PC-9 (cell line): ENCODE results near the gene NRAS. TPM values are rescaled to one million over a fixed set of nuclear protein-coding genes. Genes with fewer than 3 reads are reported as not detected.

Experiments used
- BruUV-seq: library from RNA; stranded (reverse); fragments of 400-500 nt; replicated peaks from 2 replicates; lab custom pipeline; 2021; lab: Mats Ljungman, UMichigan
- CTCF ChIA-PET: fragments of 300-600 bp; sonication (Branson Sonifier 250); formaldehyde crosslinking; loops from one replicate; lab custom pipeline; 2022; ENCODE audit warnings: antibody characterized with exemption; lab: Charles Lee
- POLR2A ChIA-PET: fragments of 300-600 bp; sonication (Branson Sonifier 250); formaldehyde crosslinking; loops from one replicate; lab custom pipeline; 2022; ENCODE audit warnings: antibody characterized with exemption; ENCODE audit not compliant: unreplicated experiment; lab: Charles Lee
- DNase-seq, 2 experiments: peaks; one replicate each; pipeline versions ENCODE4 v3.0.0 to v3.0.0-alpha.2; 2015 to 2022; ENCODE audit warnings: mixed read lengths in 1 of 2
- H2AFZ ChIP-seq: fragments of 200-600 bp; sonication (generic); 2 replicates; pipeline ENCODE4 v1.8.1; 2017; ENCODE audit warnings: antibody characterized with exemption
- H3F3A ChIP-seq: fragments of 200-600 bp; sonication (generic); 2 replicates; pipeline ENCODE4 v1.8.1; 2017; ENCODE audit warnings: antibody characterized with exemption, mild to moderate bottlenecking, low read depth; ENCODE audit not compliant: insufficient read depth
- H3K27ac ChIP-seq: fragments of 200-600 bp; sonication (generic); 2 replicates; pipeline ENCODE4 v1.6.1; 2016; ENCODE audit warnings: mixed run types
- H3K27me3 ChIP-seq: fragments of 200-600 bp; sonication (generic); 2 replicates; pipeline ENCODE4 v1.6.1; 2016; ENCODE audit warnings: low read depth, mixed run types; ENCODE audit not compliant: insufficient read depth
- H3K36me3 ChIP-seq: fragments of 200-600 bp; sonication (generic); 2 replicates; pipeline ENCODE4 v1.6.1; 2016; ENCODE audit warnings: low read depth, mixed run types
- H3K4me1 ChIP-seq: fragments of 200-600 bp; sonication (generic); replicated peaks from 2 replicates; pipeline ENCODE4 v1.6.1; 2016; ENCODE audit warnings: mixed run types; ENCODE audit not compliant: insufficient read depth
- H3K4me2 ChIP-seq: fragments of 200-600 bp; sonication (generic); 2 replicates; pipeline ENCODE4 v1.6.1; 2017; ENCODE audit warnings: mixed run types
- H3K4me3 ChIP-seq: fragments of 200-600 bp; sonication (generic); 2 replicates; pipeline ENCODE4 v1.6.1; 2016; ENCODE audit warnings: mixed run types
- H3K79me2 ChIP-seq: fragments of 200-600 bp; sonication (generic); 2 replicates; pipeline ENCODE4 v1.6.1; 2017; ENCODE audit warnings: low read depth, mixed run types
- H3K9me2 ChIP-seq: fragments of 200-600 bp; sonication (generic); 2 replicates; pipeline ENCODE4 v1.8.1; 2017; ENCODE audit warnings: mild to moderate bottlenecking; ENCODE audit not compliant: insufficient read depth
- H3K9me3 ChIP-seq: fragments of 200-600 bp; sonication (generic); 2 replicates; pipeline ENCODE4 v1.8.1; 2016; ENCODE audit warnings: low read depth; ENCODE audit not compliant: insufficient read depth
- H4K20me1 ChIP-seq: fragments of 200-600 bp; sonication (generic); 2 replicates; pipeline ENCODE4 v1.8.1; 2017; ENCODE audit not compliant: insufficient read depth
- EZH2 ChIP-seq: fragments of 200-600 bp; sonication (generic); IDR thresholded peaks from 2 replicates; pipeline ENCODE4 v1.8.0; 2017; ENCODE audit warnings: antibody characterized with exemption, low read depth
- intact Hi-C: fragments of 100-400 bp; cut with micrococcal nuclease; formaldehyde crosslinking; loops from one replicate; pipeline ENCODE4 v1.10.0; 2022; ENCODE audit not compliant: unreplicated experiment
- total RNA-seq: library from RNA; stranded (reverse); gene quantifications from 2 replicates; pipeline ENCODE4 v1.2.3, GENCODE V29; 2021
- TF ChIP-seq, protein P1 (sequence below): fragments of 200-600 bp; sonication (generic); conservative IDR thresholded peaks from 2 replicates; pipeline ENCODE4 v1.6.1; 2017; ENCODE audit warnings: mixed run types, antibody characterized with exemption, mild to moderate bottlenecking, moderate library complexity

NRAS gene
- total RNA-seq, 1 experiment from 2014 or later = 37.8 TPM

DNA sequence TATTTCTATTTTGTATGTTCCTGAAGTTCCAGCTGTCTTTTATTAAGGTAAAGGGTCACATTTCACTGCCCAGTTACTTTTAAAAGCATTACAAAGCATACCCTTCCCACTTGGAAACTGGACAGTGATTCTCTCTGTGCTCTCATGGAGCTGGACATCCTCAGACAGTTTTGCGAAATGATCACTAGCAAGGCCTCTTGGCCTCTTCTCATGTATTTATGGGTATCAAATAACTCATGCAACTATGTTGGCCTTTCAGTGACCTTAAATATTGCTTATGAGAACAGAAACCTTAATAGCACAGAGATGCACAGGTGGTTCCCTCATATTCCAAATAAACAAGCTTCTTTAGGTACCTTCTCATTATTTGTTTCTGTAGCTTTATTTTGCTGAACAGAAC lies 13.3 kb downstream of the NRAS start:
- POLR2A ChIA-PET = no interaction called here

DNA sequence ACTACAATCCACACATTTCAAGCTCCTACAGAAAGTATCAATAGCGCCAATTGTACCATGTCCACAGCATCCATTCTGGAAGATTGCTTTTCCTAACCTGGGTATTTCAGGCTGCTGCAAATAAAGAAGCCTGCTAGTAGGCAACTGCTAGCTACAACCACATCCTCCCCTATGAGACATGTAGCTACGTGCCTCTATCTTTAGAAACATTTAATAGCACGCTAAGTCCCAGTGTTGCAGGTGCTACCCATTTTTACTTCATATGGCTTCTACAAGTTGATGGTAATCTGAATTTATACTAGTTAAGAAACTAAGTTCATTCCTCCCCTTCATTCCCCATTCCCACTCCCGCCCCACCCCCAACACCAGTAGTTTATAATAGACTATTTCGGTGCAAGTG lies 13.8 kb downstream of the NRAS start:
- H3K36me3 ChIP-seq = peaks cover 13% of the 10 kb centered on the region
- intact Hi-C loops = no loop called here
- H3K9me2 ChIP-seq = no peaks in the 10 kb centered on the region
- no peaks in the 10 kb centered on the region for H3K79me2 ChIP-seq
- peaks cover 13% of the 10 kb centered on the region; the same call in 1 of the 2 replicates for H3F3A ChIP-seq
- no peaks in the 10 kb centered on the region for H3K9me3 ChIP-seq
- no peaks in the 10 kb centered on the region; the same call in 1 of the 2 replicates for H4K20me1 ChIP-seq
- H3K4me1 ChIP-seq = no peaks in the 10 kb centered on the region
- H2AFZ ChIP-seq = no peak overlapping the region
- H3K4me3 ChIP-seq = no peak overlapping the region
- POLR2A ChIA-PET = no interaction called here
- DNase-seq = no peak
- no peak for TF ChIP-seq EZH2
- TF ChIP-seq, protein P1, sequence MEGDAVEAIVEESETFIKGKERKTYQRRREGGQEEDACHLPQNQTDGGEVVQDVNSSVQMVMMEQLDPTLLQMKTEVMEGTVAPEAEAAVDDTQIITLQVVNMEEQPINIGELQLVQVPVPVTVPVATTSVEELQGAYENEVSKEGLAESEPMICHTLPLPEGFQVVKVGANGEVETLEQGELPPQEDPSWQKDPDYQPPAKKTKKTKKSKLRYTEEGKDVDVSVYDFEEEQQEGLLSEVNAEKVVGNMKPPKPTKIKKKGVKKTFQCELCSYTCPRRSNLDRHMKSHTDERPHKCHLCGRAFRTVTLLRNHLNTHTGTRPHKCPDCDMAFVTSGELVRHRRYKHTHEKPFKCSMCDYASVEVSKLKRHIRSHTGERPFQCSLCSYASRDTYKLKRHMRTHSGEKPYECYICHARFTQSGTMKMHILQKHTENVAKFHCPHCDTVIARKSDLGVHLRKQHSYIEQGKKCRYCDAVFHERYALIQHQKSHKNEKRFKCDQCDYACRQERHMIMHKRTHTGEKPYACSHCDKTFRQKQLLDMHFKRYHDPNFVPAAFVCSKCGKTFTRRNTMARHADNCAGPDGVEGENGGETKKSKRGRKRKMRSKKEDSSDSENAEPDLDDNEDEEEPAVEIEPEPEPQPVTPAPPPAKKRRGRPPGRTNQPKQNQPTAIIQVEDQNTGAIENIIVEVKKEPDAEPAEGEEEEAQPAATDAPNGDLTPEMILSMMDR = no peak
- H3K27me3 ChIP-seq = no peaks in the 10 kb centered on the region
- no TSS peak for BruUV-seq
- CTCF ChIA-PET = no interaction called here
- H3K4me2 ChIP-seq = no peak overlapping the region
- H3K27ac ChIP-seq = no peak overlapping the region

More for the DNA sequence above, 13.3 kb downstream of the NRAS start:
- intact Hi-C loops = no loop called here
- H3K4me3 ChIP-seq = no peak overlapping the region
- no peak overlapping the region for H3K4me2 ChIP-seq
- peaks cover 13% of the 10 kb centered on the region; the same call in 1 of the 2 replicates for H3F3A ChIP-seq
- no peaks in the 10 kb centered on the region for H3K27me3 ChIP-seq
- H3K9me2 ChIP-seq = no peaks in the 10 kb centered on the region
- DNase-seq = no peak
- no peak overlapping the region for H3K27ac ChIP-seq
- no peaks in the 10 kb centered on the region for H3K4me1 ChIP-seq
- BruUV-seq = no TSS peak
- CTCF ChIA-PET = no interaction called here
- TF ChIP-seq, protein P1 = no peak
- no peak for TF ChIP-seq EZH2
- no peaks in the 10 kb centered on the region for H3K9me3 ChIP-seq
- H3K36me3 ChIP-seq = peaks cover 18% of the 10 kb centered on the region
- H4K20me1 ChIP-seq = no peaks in the 10 kb centered on the region; the same call in 1 of the 2 replicates
- no peak overlapping the region for H2AFZ ChIP-seq
- no peaks in the 10 kb centered on the region for H3K79me2 ChIP-seq

DNA sequence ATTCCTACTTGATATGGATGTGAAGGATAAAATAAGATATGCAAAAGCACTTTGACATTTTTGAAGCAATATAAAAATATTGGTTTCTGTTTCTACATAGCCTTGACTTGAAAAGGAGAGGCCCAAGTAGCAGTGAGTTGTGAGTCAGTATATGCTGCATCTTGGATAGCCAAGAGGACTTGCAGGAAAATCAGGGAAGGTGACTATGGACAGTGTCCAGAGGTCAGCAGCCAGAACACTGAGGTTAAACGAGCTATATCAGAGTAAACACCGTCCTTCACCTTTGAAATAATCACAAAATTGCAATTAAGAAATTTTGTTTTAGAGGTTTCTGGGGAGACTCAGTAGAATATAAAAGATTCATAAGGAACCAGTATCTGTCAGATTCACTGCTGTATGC lies 14.6 kb downstream of the NRAS start:
- Histone ChIP-seq H3K79me2 (no peaks in the 10 kb centered on the region), H3K4me2 (no peak overlapping the region), H3K27ac (no peak overlapping the region), H4K20me1 (no peaks in the 10 kb centered on the region), H3K9me2 (no peaks in the 10 kb centered on the region), H3K4me1 (no peaks in the 10 kb centered on the region), H3K27me3 (no peaks in the 10 kb centered on the region), H3F3A (peaks cover 13% of the 10 kb centered on the region; the same call in 1 of the 2 replicates), H2AFZ (no peak overlapping the region), H3K9me3 (no peaks in the 10 kb centered on the region), H3K36me3 (peaks cover 5% of the 10 kb centered on the region), H3K4me3 (no peak overlapping the region)
- TF ChIP-seq, protein P1 = no peak
- TF ChIP-seq EZH2 = no peak
- ChIA-PET CTCF (no interaction called here), POLR2A (interaction anchor here (0.6 kb wide), 2 partner anchors 167 to 320 kb away, joined by 4 to 5 read pairs; no protein-coding TSS in a partner anchor)
- intact Hi-C loops = no loop called here
- DNase-seq = no peak
- no TSS peak for BruUV-seq
